Measurements from ENCODE around the gene LRRC8E. TPM values are rescaled to one million over a fixed set of nuclear protein-coding genes. Genes with fewer than 3 reads are reported as not detected.

The LRRC8E gene
- polyA plus RNA-seq, 4 donors: 0.27 to 0.71 (median 0.60) TPM

DNA sequence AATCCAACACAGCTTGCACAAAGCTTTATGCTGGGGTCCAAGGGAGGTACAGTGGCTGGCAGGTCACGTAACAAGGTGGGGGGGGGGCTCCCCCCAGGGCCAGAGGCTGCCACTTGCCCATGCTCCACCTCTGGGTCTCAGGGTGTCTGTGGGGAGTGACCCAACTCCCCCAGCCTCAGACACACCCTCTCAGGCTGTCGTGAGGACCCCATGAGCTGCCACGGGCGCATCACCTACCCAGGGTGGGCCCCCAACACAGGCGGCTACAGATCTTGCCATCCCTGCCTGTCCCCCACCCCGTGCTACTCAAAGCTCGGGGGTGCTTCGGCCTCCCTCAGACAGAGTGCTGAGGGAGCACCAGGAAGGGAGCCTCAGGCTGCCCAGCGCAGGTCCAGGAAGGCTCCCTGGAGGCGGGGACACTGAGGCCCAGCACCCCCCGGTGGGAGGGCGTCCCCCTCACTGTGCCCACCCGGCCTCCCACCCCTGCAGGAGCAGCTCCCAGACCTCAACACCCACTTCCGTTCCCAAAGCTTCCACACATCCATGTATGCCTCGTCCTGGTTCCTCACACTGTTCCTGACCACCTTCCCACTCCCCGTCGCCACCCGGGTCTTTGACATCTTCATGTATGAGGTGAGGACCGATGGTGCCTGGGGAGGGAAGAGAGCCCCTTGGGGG is 37.2 kb upstream of the LRRC8E start:
- Histone ChIP-seq H3K36me3 (ENCODE audit: control insufficient read depth in 3 of 3, insufficient read depth in 2 of 3, low read depth in 1 of 3, low read length in 3 of 3) (peaks cover 0 to 6% (median 0%) of the 10 kb centered on the region in 3 donors), H3K4me1 (ENCODE audit: control insufficient read depth in 3 of 3, insufficient read depth in 2 of 3, low read depth in 1 of 3, low read length in 2 of 3) (peaks cover 0 to 6% (median 0%) of the 10 kb centered on the region in 3 donors), H3K9me3 (ENCODE audit: control insufficient read depth in 2 of 2, insufficient read depth in 1 of 2, low read depth in 1 of 2, low read length in 1 of 2) (no peaks in the 10 kb centered on the region), H3K27ac (ENCODE audit: low read depth in 1 of 3, low read length in 2 of 3) (no peak overlapping the region), H3K4me3 (ENCODE audit: low read depth in 1 of 3, low read length in 3 of 3) (no peak overlapping the region), H3K27me3 (ENCODE audit: control insufficient read depth in 3 of 3, insufficient read depth in 3 of 3, low read length in 3 of 3) (no peaks in the 10 kb centered on the region)
- FAIRE-seq: no peak
- 90 to 92% (median 90%) methylated on average over 18 to 19 of the region's 19 CpGs for WGBS, 3 donors
- DNase-seq: no peak

DNA sequence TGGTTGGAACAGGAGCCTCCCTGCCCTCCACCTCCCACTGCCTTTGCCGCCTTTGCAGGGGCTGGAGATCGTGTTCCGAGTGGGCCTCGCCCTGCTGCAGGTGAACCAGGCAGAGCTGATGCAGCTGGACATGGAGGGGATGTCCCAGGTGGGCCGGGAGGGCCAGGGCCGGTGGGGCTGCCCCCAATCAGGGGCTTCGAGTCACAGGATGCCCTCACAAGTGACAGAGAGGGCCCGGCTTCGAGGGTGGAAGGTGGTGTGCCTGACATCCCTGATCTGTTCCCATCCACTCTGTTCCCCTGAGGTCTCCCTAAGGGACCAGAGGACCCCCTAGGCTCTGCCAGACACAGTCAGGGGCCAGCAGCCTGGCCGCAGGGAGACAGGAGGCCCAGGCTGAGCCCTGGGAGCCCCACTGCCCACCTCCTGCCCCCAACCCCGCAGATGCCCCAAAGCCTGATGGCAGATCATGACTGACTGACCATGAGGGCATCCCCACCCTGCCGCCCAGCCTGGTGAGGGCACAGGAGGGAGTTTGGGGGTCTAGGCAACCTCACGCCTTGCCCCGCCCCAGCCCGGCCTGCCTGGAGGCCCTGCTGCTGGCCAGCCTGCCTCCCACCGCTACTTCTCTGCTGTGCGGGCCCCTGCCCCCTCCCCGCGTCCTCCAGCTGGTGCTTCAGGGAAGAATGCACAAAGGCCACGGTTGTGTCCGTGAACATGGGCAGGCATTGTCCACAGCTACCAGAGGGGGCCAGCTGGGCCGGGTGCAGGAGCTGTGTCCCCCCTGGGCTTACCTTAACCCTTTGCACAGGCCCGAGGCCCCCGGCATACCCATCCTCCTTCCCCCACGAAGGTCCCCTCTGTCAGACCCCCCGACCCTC is 36.4 kb upstream of the LRRC8E start:
- H3K36me3 ChIP-seq (ENCODE audit: control insufficient read depth in 3 of 3, insufficient read depth in 2 of 3, low read depth in 1 of 3, low read length in 3 of 3): peaks cover 0 to 6% (median 0%) of the 10 kb centered on the region in 3 donors
- no peaks in the 10 kb centered on the region for H3K9me3 ChIP-seq (ENCODE audit: control insufficient read depth in 2 of 2, insufficient read depth in 1 of 2, low read depth in 1 of 2, low read length in 1 of 2)
- FAIRE-seq (no peak), DNase-seq (no peak)
- peaks cover 0 to 6% (median 0%) of the 10 kb centered on the region in 3 donors for H3K4me1 ChIP-seq (ENCODE audit: control insufficient read depth in 3 of 3, insufficient read depth in 2 of 3, low read depth in 1 of 3, low read length in 2 of 3)
- no peak overlapping the region for H3K27ac ChIP-seq (ENCODE audit: low read depth in 1 of 3, low read length in 2 of 3)
- 85 to 88% (median 86%) methylated on average over 24 to 26 of the region's 26 CpGs for WGBS, 3 donors
- no peaks in the 10 kb centered on the region for H3K27me3 ChIP-seq (ENCODE audit: control insufficient read depth in 3 of 3, insufficient read depth in 3 of 3, low read length in 3 of 3)
- H3K4me3 ChIP-seq (ENCODE audit: low read depth in 1 of 3, low read length in 3 of 3): no peak overlapping the region

DNA sequence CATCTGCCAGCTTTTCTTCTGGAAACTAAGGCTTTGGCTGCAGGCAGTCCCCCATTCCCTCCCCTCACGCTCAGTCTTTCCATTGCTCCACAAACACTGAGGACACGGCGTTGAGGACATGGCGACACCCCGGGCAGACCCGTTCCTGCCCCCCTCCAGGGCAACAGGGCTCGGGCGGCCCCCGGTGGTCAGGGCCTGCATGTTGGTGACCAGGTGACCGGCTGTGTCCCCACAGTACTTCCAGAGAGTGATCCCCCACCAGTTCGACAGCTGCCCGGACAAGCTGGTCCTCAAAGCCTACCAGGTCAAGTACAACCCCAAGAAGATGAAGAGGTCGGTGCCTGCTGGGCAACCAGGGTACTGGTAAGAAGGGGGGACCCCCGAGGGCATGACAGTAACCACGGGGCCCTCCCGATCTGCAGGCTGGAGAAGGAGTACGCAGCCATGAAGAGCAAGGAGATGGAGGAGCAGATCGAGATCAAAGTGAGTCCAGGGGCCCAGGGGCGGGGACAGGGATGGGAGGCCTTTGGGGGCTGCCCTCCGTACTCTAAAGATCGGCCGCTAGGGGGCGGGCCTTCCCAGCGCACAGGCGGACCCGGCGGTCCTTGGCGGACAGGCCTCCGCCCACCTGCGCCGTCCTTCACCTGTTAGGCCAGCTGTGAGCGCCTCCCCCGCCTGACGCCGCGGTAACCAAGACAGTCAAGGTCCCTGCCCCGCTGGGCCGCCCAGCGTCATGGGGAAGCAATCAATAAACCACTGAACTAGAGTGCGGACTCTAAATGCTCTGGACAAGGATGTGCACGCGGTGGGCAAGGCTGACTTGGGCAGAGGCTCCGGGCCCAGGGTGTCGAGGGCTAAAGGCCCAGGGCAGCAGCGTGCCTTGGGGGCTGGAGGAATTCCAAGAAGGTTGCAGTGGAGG is 35.2 kb upstream of the LRRC8E start:
- H3K4me1 ChIP-seq (ENCODE audit: control insufficient read depth in 3 of 3, insufficient read depth in 2 of 3, low read depth in 1 of 3, low read length in 2 of 3): peaks cover 0 to 13% (median 0%) of the 10 kb centered on the region in 3 donors
- H3K27ac ChIP-seq (ENCODE audit: low read depth in 1 of 3, low read length in 2 of 3): peak overlapping the region in 1 of 3 donors; percentile 68
- FAIRE-seq (no peak), DNase-seq (peak; percentile 85 to 95)
- WGBS, 3 donors: 17 to 29% (median 24%) methylated on average over 45 of the region's 45 CpGs
- H3K4me3 ChIP-seq (ENCODE audit: low read depth in 1 of 3, low read length in 3 of 3): no peak overlapping the region
- peaks cover 0 to 6% (median 0%) of the 10 kb centered on the region in 3 donors for H3K36me3 ChIP-seq (ENCODE audit: control insufficient read depth in 3 of 3, insufficient read depth in 2 of 3, low read depth in 1 of 3, low read length in 3 of 3)
- no peaks in the 10 kb centered on the region for H3K9me3 ChIP-seq (ENCODE audit: control insufficient read depth in 2 of 2, insufficient read depth in 1 of 2, low read depth in 1 of 2, low read length in 1 of 2)
- H3K27me3 ChIP-seq (ENCODE audit: control insufficient read depth in 3 of 3, insufficient read depth in 3 of 3, low read length in 3 of 3): peaks cover 0 to 3% (median 3%) of the 10 kb centered on the region in 3 donors

DNA sequence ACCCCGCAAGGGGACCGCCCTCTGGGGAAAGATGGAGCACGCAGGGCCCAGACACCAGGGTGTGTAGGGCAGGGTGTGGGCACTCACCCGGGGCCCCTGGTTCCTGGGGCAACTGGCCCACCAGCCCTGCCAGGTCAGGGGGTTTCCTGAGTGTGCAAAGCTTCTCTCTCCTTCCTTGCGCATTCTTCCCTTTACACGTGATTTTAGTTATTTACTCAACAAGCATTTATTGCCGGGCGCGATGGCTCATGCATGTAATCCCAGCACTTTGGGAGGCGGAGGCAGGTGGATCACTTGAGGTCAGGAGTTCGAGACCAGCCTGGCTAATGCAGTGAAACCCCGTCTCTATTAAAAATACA is 34.6 kb upstream of the LRRC8E start:
- no peak overlapping the region for H3K4me3 ChIP-seq (ENCODE audit: low read depth in 1 of 3, low read length in 3 of 3)
- no peaks in the 10 kb centered on the region for H3K9me3 ChIP-seq (ENCODE audit: control insufficient read depth in 2 of 2, insufficient read depth in 1 of 2, low read depth in 1 of 2, low read length in 1 of 2)
- peaks cover 0 to 6% (median 0%) of the 10 kb centered on the region in 3 donors for H3K36me3 ChIP-seq (ENCODE audit: control insufficient read depth in 3 of 3, insufficient read depth in 2 of 3, low read depth in 1 of 3, low read length in 3 of 3)
- peaks cover 0 to 19% (median 0%) of the 10 kb centered on the region in 3 donors for H3K4me1 ChIP-seq (ENCODE audit: control insufficient read depth in 3 of 3, insufficient read depth in 2 of 3, low read depth in 1 of 3, low read length in 2 of 3)
- 20 to 68% (median 34%) methylated on average over 11 to 12 of the region's 12 CpGs for WGBS, 3 donors
- peak overlapping the region in 1 of 3 donors; percentile 68 for H3K27ac ChIP-seq (ENCODE audit: low read depth in 1 of 3, low read length in 2 of 3)
- FAIRE-seq: no peak
- peak in 1 of 2 donors; percentile 61 for DNase-seq
- peaks cover 0 to 7% (median 3%) of the 10 kb centered on the region in 3 donors for H3K27me3 ChIP-seq (ENCODE audit: control insufficient read depth in 3 of 3, insufficient read depth in 3 of 3, low read length in 3 of 3)

DNA sequence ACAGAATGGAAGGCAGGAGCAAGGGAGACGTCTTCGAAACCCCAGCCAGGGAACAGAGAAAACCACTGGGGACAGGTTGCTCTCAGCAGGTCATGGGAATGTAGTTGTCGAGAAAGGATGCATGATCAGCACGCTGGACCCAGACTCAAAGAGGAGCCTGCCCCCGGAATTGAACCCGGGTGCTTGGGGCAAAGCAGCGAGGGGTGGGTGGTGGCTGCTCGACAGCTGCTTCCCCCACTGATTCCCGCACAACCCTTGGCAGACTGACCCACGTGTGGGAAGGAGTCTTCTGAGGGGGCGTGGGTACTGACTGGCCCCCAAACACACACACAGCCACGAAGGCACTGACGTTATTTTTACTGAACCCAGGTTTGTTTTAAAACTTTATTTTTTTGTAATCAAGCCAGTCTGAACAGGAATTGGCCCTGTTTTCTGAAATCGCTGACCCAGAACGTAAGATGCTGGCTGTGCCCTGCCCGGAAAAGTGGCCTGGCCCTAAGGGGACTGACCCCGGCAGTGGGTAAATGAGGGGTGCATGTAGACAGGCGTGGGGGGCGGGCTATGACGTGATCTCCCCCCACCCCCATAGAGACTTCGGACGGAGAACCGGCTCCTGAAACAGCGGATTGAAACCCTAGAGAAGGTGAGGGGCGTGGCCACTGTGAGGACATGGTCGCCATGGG is 32.7 kb upstream of the LRRC8E start:
- Histone ChIP-seq H3K27ac (ENCODE audit: low read depth in 1 of 3, low read length in 2 of 3) (no peak overlapping the region), H3K4me1 (ENCODE audit: control insufficient read depth in 3 of 3, insufficient read depth in 2 of 3, low read depth in 1 of 3, low read length in 2 of 3) (peaks cover 0 to 20% (median 0%) of the 10 kb centered on the region in 3 donors), H3K4me3 (ENCODE audit: low read depth in 1 of 3, low read length in 3 of 3) (no peak overlapping the region), H3K36me3 (ENCODE audit: control insufficient read depth in 3 of 3, insufficient read depth in 2 of 3, low read depth in 1 of 3, low read length in 3 of 3) (peaks cover 0 to 9% (median 0%) of the 10 kb centered on the region in 3 donors), H3K27me3 (ENCODE audit: control insufficient read depth in 3 of 3, insufficient read depth in 3 of 3, low read length in 3 of 3) (peaks cover 0 to 17% (median 3%) of the 10 kb centered on the region in 3 donors), H3K9me3 (ENCODE audit: control insufficient read depth in 2 of 2, insufficient read depth in 1 of 2, low read depth in 1 of 2, low read length in 1 of 2) (no peaks in the 10 kb centered on the region)
- DNase-seq (no peak), FAIRE-seq (no peak)
- WGBS, 3 donors: 89 to 91% (median 90%) methylated on average over 26 of the region's 26 CpGs

DNA sequence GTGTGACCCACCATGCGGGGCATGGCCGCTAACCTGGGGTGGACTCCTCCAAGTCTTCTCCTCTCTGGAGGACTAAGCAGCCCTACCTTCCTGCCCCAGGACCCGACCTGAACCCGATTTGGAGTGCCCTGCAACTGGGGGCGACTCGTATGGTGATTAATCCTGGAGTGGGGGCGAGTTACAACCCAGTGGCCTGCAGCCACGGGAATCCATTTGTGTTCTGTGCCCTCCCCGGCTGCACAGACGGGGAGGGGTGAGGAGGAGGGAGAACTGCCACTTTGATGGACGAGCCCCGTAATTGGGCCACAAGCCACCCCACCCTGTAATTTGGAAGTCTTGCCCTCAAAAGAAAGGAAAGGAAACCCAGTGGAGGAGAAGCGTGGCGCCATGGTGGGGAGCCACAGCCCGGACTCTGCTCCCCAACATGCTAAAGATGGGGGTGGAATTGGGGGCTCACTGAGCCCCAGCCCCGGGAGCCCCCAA is 32.2 kb upstream of the LRRC8E start:
- WGBS, 3 donors: 86 to 92% (median 91%) methylated on average over 16 of the region's 16 CpGs
- no peak overlapping the region for H3K4me3 ChIP-seq (ENCODE audit: low read depth in 1 of 3, low read length in 3 of 3)
- no peaks in the 10 kb centered on the region for H3K9me3 ChIP-seq (ENCODE audit: control insufficient read depth in 2 of 2, insufficient read depth in 1 of 2, low read depth in 1 of 2, low read length in 1 of 2)
- H3K27ac ChIP-seq (ENCODE audit: low read depth in 1 of 3, low read length in 2 of 3): no peak overlapping the region
- no peak for DNase-seq
- H3K36me3 ChIP-seq (ENCODE audit: control insufficient read depth in 3 of 3, insufficient read depth in 2 of 3, low read depth in 1 of 3, low read length in 3 of 3): peaks cover 0 to 9% (median 0%) of the 10 kb centered on the region in 3 donors
- peaks cover 0 to 23% (median 5%) of the 10 kb centered on the region in 3 donors for H3K27me3 ChIP-seq (ENCODE audit: control insufficient read depth in 3 of 3, insufficient read depth in 3 of 3, low read length in 3 of 3)
- no peak for FAIRE-seq
- peaks cover 0 to 22% (median 0%) of the 10 kb centered on the region in 3 donors for H3K4me1 ChIP-seq (ENCODE audit: control insufficient read depth in 3 of 3, insufficient read depth in 2 of 3, low read depth in 1 of 3, low read length in 2 of 3)

DNA sequence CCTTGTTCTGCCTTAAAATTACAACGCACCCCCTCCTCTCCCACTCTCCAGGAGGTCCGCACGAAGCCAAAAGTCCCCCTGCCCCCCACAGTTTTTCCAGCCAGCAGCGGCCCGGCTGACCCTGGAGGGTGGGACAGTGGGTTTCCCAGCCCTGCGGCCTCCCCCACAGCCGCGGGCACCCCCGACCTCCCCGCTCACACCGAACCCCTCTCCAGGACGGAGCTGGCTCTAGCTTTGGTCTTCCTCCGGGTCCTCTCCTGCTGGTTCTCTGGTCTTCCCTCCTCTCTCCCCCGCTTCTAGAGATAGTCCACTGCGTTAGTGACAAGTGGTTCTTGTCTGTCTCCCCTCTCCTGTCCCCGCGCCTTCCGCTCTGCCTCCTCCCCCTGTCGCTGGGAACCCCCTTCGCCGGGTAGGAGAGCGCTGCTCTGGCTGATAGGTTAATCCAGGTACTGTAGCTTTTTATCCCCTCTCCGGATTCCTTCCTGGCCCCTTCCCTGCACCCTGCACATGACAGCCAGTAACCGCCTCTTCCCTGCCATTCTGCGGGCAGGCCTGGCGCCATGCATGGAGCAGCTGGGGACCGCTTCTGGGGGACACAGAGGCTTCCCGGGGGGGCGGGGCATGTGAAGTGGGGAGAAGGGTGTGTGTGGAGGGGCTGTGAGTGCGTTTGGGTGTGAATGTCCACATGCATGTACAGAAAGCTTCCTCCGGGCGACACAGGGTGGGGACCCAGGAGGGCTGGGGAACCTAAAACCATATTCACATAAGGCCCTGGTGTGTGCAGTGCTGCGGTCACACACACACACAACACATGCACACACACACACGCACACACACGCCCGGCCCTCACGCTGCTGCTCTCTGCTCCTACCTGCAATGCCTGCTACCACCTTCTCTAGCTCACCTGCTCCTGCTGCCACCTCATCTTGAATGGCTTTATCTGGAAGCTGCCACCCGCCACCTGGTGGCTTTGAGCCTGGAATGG is 31.3 kb upstream of the LRRC8E start:
- Histone ChIP-seq H3K4me1 (ENCODE audit: control insufficient read depth in 3 of 3, insufficient read depth in 2 of 3, low read depth in 1 of 3, low read length in 2 of 3) (peaks cover 0 to 31% (median 7%) of the 10 kb centered on the region in 3 donors), H3K27me3 (ENCODE audit: control insufficient read depth in 3 of 3, insufficient read depth in 3 of 3, low read length in 3 of 3) (peaks cover 3 to 31% (median 7%) of the 10 kb centered on the region in 3 donors), H3K36me3 (ENCODE audit: control insufficient read depth in 3 of 3, insufficient read depth in 2 of 3, low read depth in 1 of 3, low read length in 3 of 3) (peaks cover 0 to 9% (median 0%) of the 10 kb centered on the region in 3 donors), H3K27ac (ENCODE audit: low read depth in 1 of 3, low read length in 2 of 3) (no peak overlapping the region), H3K4me3 (ENCODE audit: low read depth in 1 of 3, low read length in 3 of 3) (no peak overlapping the region), H3K9me3 (ENCODE audit: control insufficient read depth in 2 of 2, insufficient read depth in 1 of 2, low read depth in 1 of 2, low read length in 1 of 2) (no peaks in the 10 kb centered on the region)
- 80 to 85% (median 83%) methylated on average over 35 to 38 of the region's 38 CpGs for WGBS, 3 donors
- FAIRE-seq (no peak), DNase-seq (no peak)
